ENCODE data around the gene CDH4.

The CDH4 gene

GRCh38 chr20:61285152-61285645 lies 33.1 kb downstream of the CDH4 start:
- DNase-seq = no peak

- DNase-seq = no peak
Observed at GRCh38 chr20:61285691-61286090, 33.6 kb downstream of the CDH4 start.

GRCh38 chr20:61287583-61288275 lies 35.7 kb downstream of the CDH4 start:
- no peak for DNase-seq

- DNase-seq = no peak
Observed at GRCh38 chr20:61288331-61288784, 36.3 kb downstream of the CDH4 start.

- no peak for DNase-seq
Observed at GRCh38 chr20:61289166-61289565, 37.1 kb downstream of the CDH4 start.

GRCh38 chr20:61290721-61291120 lies 38.7 kb downstream of the CDH4 start:
- no peak for DNase-seq

GRCh38 chr20:61291166-61291829 lies 39.2 kb downstream of the CDH4 start:
- DNase-seq = no peak

- DNase-seq = no peak
Observed at GRCh38 chr20:61292391-61292790, 40.3 kb downstream of the CDH4 start.

GRCh38 chr20:61292821-61293612 lies 41.0 kb downstream of the CDH4 start:
- DNase-seq = no peak

- no peak for DNase-seq
Observed at GRCh38 chr20:61293951-61294350, 41.9 kb downstream of the CDH4 start.

- no peak for DNase-seq
Observed at GRCh38 chr20:61295249-61295648, 43.2 kb downstream of the CDH4 start.

GRCh38 chr20:61295682-61296628 lies 43.9 kb downstream of the CDH4 start:
- DNase-seq = no peak

- DNase-seq = no peak
Observed at GRCh38 chr20:61296629-61297019, 44.6 kb downstream of the CDH4 start.

- no peak for DNase-seq
Observed at GRCh38 chr20:61297491-61297890, 45.4 kb downstream of the CDH4 start.

- no peak for DNase-seq
Observed at GRCh38 chr20:61297986-61298385, 45.9 kb downstream of the CDH4 start.

- DNase-seq = no peak
Observed at GRCh38 chr20:61298661-61299060, 46.6 kb downstream of the CDH4 start.

GRCh38 chr20:61299104-61299503 lies 47.0 kb downstream of the CDH4 start:
- DNase-seq = no peak

- DNase-seq = no peak
Observed at GRCh38 chr20:61299618-61300017, 47.6 kb downstream of the CDH4 start.

- DNase-seq = no peak
Observed at GRCh38 chr20:61300293-61300692, 48.2 kb downstream of the CDH4 start.

- DNase-seq = no peak
Observed at GRCh38 chr20:61300709-61301108, 48.6 kb downstream of the CDH4 start.

- DNase-seq = no peak
Observed at GRCh38 chr20:61301711-61302525, 49.9 kb downstream of the CDH4 start.

GRCh38 chr20:61303217-61303616 lies 51.2 kb downstream of the CDH4 start:
- no peak for DNase-seq
